ENCODE results near the gene ZNF277.

Gene ZNF277

GRCh38 chr7:112254709-112255387 lies 48.4 kb downstream of the ZNF277 start:
- DNase-seq: no peak

GRCh38 chr7:112255388-112255720 lies 48.9 kb downstream of the ZNF277 start:
- DNase-seq: no peak

DNA sequence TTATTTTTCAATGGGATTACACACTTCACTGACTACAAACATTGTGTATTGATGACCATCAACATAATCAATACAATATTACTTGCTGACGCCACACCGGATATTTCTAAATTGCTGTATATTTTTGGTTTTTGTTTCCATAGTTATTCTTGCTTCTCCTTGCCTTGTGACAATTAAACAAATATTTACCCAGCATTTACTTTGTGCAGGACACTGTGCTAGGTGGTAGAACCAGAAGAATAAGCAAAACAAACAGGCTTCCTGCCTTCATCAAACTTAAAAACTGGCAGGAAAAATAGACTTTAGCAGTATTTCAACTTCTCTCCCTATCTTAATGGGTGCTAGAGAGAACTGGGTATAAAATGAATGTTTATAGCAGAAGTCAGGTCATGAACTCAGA lies 50.6 kb downstream of the ZNF277 start:
- DNase-seq: no peak

- no peak for DNase-seq
Measured at GRCh38 chr7:112260911-112261310, 54.4 kb downstream of the ZNF277 start.

DNA sequence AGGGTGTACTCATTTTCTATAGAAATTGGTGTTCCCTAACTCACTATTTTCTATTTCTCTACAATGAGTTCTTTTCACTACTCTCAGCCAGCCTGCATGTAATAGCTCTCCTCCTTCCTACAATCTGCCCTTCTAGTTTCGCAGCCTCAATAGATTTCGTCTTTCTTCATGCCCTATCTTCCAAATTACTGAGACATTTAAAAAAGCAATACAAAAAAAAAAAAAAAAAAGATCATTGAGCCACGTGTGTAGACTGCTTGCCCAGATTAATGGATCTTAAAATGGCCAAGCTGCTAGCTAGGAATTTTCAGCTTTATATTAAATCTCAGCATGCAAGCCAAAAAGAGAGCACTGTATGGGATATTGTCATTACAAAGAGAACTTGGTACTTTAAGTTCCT lies 55.5 kb downstream of the ZNF277 start:
- no peak for DNase-seq

DNA sequence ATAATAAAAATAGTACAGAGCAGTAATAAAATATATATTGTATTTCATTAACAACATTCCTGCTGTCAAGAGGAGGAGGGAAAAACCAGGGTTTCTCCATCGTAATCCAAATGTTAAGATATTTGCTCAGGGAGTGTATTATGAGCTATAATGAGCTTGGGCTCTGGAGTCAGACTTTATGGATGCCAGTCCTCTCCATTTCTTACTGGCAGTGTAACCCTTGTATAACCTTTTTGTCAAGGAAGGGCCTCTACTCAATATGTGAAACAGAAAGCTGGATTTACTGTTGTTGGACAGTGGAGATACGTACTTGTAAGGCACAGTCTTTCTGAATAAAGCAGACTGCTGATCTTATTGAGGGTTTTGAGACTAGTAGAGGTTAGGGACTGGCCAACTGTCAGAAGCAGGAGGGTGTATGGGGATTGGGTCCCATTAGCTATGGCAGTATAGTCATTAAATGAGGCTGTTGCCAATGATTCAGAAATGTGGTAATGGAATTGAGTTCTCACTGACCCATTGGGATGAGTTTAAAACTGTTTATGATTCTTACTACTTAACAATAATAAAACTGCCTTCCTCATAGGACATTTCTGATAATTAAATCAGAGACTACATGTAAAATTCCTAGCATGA lies 56.5 kb downstream of the ZNF277 start:
- no peak for DNase-seq

GRCh38 chr7:112263519-112263918 lies 57.0 kb downstream of the ZNF277 start:
- no peak for DNase-seq

- DNase-seq: no peak
Measured at GRCh38 chr7:112266141-112266540, 59.6 kb downstream of the ZNF277 start.

GRCh38 chr7:112266595-112267270 lies 60.2 kb downstream of the ZNF277 start:
- DNase-seq: no peak

DNA sequence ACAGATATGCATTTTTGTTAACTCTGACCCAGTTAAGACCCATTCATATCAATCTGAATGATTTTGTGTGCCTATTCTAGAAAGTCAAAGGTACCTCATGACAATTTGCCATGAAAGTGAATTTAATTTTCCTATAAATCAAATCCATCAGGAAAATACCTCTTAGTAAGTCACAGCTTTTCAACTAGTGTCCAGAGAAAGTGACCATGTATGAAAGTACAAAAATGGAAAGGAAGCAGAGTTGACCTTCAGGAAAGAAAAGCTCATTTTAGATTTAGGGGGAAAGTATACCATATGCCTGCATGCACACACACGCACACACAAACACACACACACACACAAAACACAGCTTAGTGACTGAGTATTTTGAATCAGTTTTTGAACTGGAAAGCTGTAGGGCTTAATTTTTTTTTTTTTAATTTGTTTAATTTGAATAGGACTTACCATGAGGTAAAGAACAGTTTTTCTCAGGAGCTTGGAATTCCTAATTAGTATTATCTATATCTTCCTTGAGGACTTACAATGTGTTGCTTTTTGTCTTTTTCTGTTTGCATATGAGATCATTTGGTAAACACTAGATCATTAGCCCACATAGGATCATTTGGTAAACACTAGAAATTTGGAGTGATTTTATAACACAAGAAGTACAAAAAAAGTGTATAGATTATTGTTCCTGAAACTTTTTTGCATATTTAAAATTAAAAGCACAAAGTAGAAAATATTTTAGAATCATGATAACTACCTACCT lies 61.6 kb downstream of the ZNF277 start:
- DNase-seq: no peak

DNA sequence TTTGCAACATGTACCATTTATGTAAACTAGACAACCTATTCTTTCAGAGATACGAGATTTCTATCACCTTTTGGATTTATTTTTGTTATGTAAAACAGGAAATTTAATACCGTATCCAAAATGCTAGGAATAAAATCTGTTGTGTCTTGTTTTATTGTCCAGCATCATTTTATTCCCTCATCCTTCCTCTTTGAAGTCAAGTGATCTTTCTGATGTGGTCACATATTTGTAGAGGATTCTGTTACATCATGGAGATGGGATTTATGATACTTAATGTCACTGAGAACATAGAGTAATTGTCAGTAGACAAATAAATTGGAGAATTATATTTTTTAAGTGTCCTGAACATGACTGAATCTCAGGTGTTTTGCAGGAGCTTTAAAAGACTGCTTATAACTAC lies 64.7 kb downstream of the ZNF277 start:
- DNase-seq: peak; percentile 68 to 72

GRCh38 chr7:112272921-112273561 lies 66.5 kb downstream of the ZNF277 start:
- DNase-seq: peak; percentile 87 to 88

GRCh38 chr7:112279042-112279441 lies 72.5 kb downstream of the ZNF277 start:
- DNase-seq: no peak

DNA sequence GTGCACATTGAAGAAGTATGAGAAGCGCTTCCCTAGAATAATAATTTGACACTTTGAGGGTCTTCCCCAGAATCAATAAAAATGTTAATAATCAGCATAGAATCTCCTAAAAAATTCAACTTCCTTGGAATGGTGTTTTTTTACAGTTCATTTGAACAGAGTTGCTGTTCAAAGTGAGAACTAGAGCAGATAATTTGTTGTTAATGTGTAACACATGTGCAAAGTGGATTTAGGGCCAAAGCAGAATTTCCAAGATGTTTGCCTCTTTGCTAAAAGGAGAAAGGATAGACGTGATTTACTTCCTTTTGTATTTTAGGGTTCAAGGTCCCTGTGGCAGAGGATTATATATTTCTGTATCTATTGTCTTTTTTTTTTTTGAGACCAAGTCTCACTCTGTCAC lies 73.8 kb downstream of the ZNF277 start:
- DNase-seq: no peak

DNA sequence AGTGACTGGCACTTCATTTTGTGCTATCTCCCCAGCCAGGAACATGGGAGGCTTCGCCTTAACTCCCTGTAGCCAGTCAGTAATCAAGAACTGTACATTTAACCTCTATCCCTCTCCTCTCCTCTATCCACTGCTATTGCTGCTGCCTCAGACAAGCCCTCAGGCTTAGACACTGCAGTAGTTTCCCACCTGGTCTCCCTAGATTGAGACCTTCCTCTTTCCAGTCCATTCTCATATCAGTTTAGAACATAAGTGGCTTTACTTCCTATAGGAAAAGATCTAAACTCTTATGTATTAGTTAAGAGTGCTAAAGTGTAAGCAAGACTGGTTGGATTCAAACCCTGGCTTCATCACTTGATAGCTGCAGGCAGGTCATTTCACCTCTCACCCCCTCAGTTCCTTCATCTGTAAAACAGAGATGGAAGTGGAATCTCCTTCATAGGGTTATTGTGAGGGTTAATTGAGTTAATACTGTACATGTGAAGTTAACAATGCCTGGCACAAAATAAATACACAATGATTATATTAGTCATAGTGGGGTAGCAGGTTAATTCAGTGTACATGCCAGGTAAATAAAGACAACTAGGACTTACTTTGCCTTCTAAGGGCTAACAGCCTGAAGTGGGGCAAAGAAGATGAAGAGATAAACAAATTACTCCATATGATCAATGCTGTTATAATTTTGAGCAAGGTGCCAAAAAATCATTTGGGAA lies 76.1 kb downstream of the ZNF277 start:
- DNase-seq: no peak

DNA sequence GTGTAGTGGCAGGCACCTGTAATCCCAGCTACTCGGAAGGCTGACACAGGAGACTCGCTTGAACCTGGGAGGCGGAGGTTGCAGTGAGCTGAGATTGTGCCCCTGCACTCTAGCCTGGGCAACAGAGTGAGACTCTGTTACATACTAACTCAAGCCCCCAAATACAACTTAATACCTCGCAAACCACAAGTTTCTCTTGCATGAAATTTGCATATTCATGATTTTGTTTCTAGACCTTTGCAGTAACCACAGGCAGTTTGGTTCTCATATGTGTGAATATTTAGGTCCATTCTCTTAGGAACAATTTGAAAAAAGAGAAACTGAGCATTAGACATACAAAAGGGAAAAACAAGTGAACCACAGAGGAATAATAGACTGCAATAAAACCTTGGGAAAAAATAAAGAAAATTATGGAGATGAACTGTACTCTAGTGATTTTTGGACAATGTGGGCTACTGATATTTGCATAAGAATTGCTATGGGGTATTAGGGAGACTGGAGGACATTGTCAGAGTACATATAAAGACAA lies 77.0 kb downstream of the ZNF277 start:
- no peak for DNase-seq

GRCh38 chr7:112286250-112287086 lies 80.0 kb downstream of the ZNF277 start:
- DNase-seq: peak; percentile 56 to 70

DNA sequence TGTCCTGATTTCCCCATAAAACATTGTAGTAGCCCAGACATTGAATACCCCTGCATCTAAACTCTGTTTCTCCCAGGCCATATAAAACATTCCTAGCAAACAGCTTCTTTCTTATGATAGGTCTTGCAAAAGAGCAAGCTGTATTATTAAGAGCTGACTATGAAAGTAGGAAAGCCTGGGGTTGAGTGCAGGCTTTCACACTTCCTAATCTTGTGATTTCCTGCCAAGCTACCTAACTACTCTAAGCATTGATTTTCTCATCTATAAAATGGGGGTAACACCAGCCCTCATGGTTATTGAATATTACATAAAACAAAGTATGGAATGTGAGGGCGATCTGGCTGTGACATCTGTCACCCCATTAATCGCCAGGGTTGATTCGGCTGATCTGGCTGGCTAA lies 81.8 kb downstream of the ZNF277 start:
- DNase-seq: no peak

DNA sequence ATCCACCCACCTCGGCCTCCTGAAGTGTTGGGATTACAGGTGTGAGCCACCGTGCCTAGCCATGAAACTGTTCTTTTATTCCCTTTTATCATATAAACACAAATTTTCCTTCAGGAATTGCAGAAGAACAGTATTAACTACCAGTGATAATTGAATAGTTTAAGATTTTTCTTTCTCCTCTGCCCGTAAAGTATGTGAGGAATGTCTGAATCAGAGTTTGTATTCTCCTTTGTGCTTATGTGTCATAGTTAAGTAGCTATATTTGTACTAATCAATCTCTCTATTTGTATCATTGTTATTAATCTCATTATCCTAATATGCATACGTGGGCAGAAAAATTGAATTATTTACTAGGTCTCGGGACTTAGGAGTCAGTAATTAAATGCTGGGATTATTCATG lies 83.6 kb downstream of the ZNF277 start:
- DNase-seq: no peak

- no peak for DNase-seq
Measured at GRCh38 chr7:112292162-112292561, 85.7 kb downstream of the ZNF277 start.

GRCh38 chr7:112293416-112293815 lies 86.9 kb downstream of the ZNF277 start:
- DNase-seq: no peak

Measured in SHP77 (cell line).